ENCODE results near the gene SYN1.

The SYN1 gene

DNA sequence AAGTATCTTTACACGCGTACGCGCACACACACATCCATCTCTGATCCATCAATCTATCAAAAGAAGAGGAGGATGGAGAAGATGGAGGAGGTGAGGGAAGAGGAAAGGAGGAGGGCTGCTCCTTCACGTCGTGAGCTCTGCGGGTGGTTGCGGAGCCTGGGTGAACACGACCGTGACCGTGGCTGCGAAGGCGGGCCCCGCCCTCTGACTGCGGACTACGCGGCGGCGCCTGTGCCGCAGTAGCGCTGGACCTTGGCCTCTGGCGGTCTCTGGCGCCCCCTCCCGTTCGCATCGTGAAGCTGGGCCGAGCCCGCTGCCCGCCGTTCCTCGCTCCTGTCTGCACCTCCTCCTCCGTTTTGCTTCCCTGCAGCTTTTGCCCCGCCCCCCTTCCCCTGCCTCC, 96.4 kb downstream of the SYN1 start:
- peak; percentile 37 for DNase-seq (ENCODE audit: low spot score)
